RWPE2 (cell line): ENCODE measurements around the gene DLG2.

Source experiments
- ATAC-seq: fragments of 200-7000 bp; cut with Tn5 transposase; 3 replicates; pipeline ENCODE4 v1.9.1; 2021; ENCODE audit warnings: low read depth
- DNase-seq: peaks from one replicate; pipeline ENCODE4 v3.0.0-alpha.2; 2020; ENCODE audit warnings: low spot score
- H3K27ac ChIP-seq: fragments of 450-650 bp; 2 replicates; pipeline ENCODE4 v1.5.1; 2017; ENCODE audit warnings: mild to moderate bottlenecking; ENCODE audit not compliant: poor library complexity, severe bottlenecking
- H3K27me3 ChIP-seq: fragments of 250-450 bp; sonication (Bioruptor Pico); 2 replicates; pipeline ENCODE4 v1.5.1; 2021; ENCODE audit warnings: mild to moderate bottlenecking, moderate library complexity; ENCODE audit not compliant: insufficient read depth, poor library complexity, severe bottlenecking
- H3K36me3 ChIP-seq: fragments of 250-450 bp; sonication (Bioruptor Pico); 2 replicates; pipeline ENCODE4 v1.5.1; 2020; ENCODE audit warnings: low read depth, mild to moderate bottlenecking, moderate library complexity
- H3K4me1 ChIP-seq: fragments of 250-450 bp; sonication (Bioruptor Pico); 2 replicates; pipeline ENCODE4 v1.5.1; 2021; ENCODE audit warnings: mild to moderate bottlenecking, moderate library complexity; ENCODE audit not compliant: insufficient read depth, poor library complexity, severe bottlenecking
- H3K4me3 ChIP-seq: fragments of 250-450 bp; sonication (Bioruptor Pico); 2 replicates; pipeline ENCODE4 v1.5.1; 2021; ENCODE audit warnings: mild to moderate bottlenecking, moderate library complexity; ENCODE audit not compliant: severe bottlenecking
- H3K9me3 ChIP-seq: fragments of 250-450 bp; sonication (Bioruptor Pico); 2 replicates; pipeline ENCODE4 v1.5.1; 2021; ENCODE audit warnings: mild to moderate bottlenecking, moderate library complexity; ENCODE audit not compliant: severe bottlenecking
- CTCF ChIP-seq: fragments of 450-650 bp; IDR thresholded peaks from one replicate; pipeline ENCODE4 v1.5.1; 2017; ENCODE audit warnings: mild to moderate bottlenecking, moderate library complexity; ENCODE audit not compliant: poor library complexity, severe bottlenecking

The DLG2 gene

GRCh38 chr11:83827520-83827919, 1799.6 kb downstream of the DLG2 start:
- DNase-seq (no peak), ATAC-seq (no peak)
- Histone ChIP-seq H3K9me3 (no peaks in the 10 kb centered on the region), H3K4me1 (no peaks in the 10 kb centered on the region), H3K4me3 (no peak overlapping the region), H3K27me3 (no peaks in the 10 kb centered on the region), H3K27ac (no peak overlapping the region), H3K36me3 (no peaks in the 10 kb centered on the region)
- no peak for TF ChIP-seq CTCF

- H3K27me3 ChIP-seq: no peaks in the 10 kb centered on the region
- no peak overlapping the region for H3K27ac ChIP-seq
- no peaks in the 10 kb centered on the region for H3K9me3 ChIP-seq
- no peak for DNase-seq
- no peak overlapping the region for H3K4me3 ChIP-seq
- no peak for ATAC-seq
- no peaks in the 10 kb centered on the region for H3K36me3 ChIP-seq
- no peaks in the 10 kb centered on the region for H3K4me1 ChIP-seq
- no peak for TF ChIP-seq CTCF
Measured at GRCh38 chr11:83826078-83826477, 1801.1 kb downstream of the DLG2 start.

- ATAC-seq (no peak), DNase-seq (no peak)
- Histone ChIP-seq H3K9me3 (no peaks in the 10 kb centered on the region), H3K27me3 (no peaks in the 10 kb centered on the region), H3K36me3 (no peaks in the 10 kb centered on the region), H3K4me1 (no peaks in the 10 kb centered on the region), H3K4me3 (no peak overlapping the region), H3K27ac (no peak overlapping the region)
- TF ChIP-seq CTCF: no peak
Measured at GRCh38 chr11:83823461-83824025, 1803.6 kb downstream of the DLG2 start.

- ATAC-seq (peak; percentile 69), DNase-seq (no peak)
- TF ChIP-seq CTCF: peak; percentile 80
Measured at GRCh38 chr11:83819931-83820549, 1807.1 kb downstream of the DLG2 start.

GRCh38 chr11:83818349-83818748, 1808.8 kb downstream of the DLG2 start:
- ATAC-seq (peak; percentile 60), DNase-seq (no peak)
- Histone ChIP-seq H3K9me3 (no peaks in the 10 kb centered on the region), H3K27me3 (no peaks in the 10 kb centered on the region), H3K4me3 (no peak overlapping the region), H3K36me3 (no peaks in the 10 kb centered on the region), H3K27ac (no peak overlapping the region), H3K4me1 (no peaks in the 10 kb centered on the region)
- no peak for TF ChIP-seq CTCF

More at GRCh38 chr11:83819931-83820549, 1807.1 kb downstream of the DLG2 start:
- Histone ChIP-seq H3K27me3 (no peaks in the 10 kb centered on the region), H3K4me3 (no peak overlapping the region), H3K36me3 (no peaks in the 10 kb centered on the region), H3K9me3 (no peaks in the 10 kb centered on the region), H3K27ac (no peak overlapping the region), H3K4me1 (no peaks in the 10 kb centered on the region)
